Fibroblast of villous mesenchyme (primary cell): Measurements from ENCODE around the gene WDR82. TPM values are rescaled to one million over a fixed set of nuclear protein-coding genes. Genes with fewer than 3 reads are reported as not detected.

Source experiments
- DNase-seq: peaks from one replicate; pipeline ENCODE4 v3.0.0-alpha.2; 2010; ENCODE audit warnings: low read depth
- H3K4me3 ChIP-seq: 2 replicates; pipeline ENCODE4 v1.5.1; 2011; ENCODE audit warnings: low read depth, mild to moderate bottlenecking, low read length
- CTCF ChIP-seq: IDR thresholded peaks from 2 replicates; pipeline ENCODE4 v1.5.1; 2012; ENCODE audit warnings: low read depth, mild to moderate bottlenecking, low read length; ENCODE audit not compliant: insufficient read depth
- total RNA-seq: library from RNA; depleted of rRNA; stranded (reverse); fragments of >200 nt; gene quantifications from 2 replicates; pipeline ENCODE4 v1.2.3, GENCODE V29; 2012

The WDR82 gene
- total RNA-seq, 1 donor, result 68.2 TPM

- TF ChIP-seq CTCF, result no peak
- DNase-seq, result no peak
- no peak overlapping the region for H3K4me3 ChIP-seq
These were observed 44.0 kb upstream of the WDR82 start for GRCh38 chr3:52322466-52322865.

GRCh38 chr3:52321481-52321880 lies 43.0 kb upstream of the WDR82 start:
- no peak for DNase-seq
- no peak overlapping the region for H3K4me3 ChIP-seq
- TF ChIP-seq CTCF, result no peak

- TF ChIP-seq CTCF, result no peak
- no peak overlapping the region for H3K4me3 ChIP-seq
- DNase-seq, result no peak
These were observed 41.6 kb upstream of the WDR82 start for GRCh38 chr3:52319921-52320595.

- TF ChIP-seq CTCF, result no peak
- H3K4me3 ChIP-seq, result no peak overlapping the region
- no peak for DNase-seq
These were observed 39.9 kb upstream of the WDR82 start for GRCh38 chr3:52318186-52318816.

- no peak for TF ChIP-seq CTCF
- peak; percentile 32 for DNase-seq
- peak overlapping the region; percentile 55 for H3K4me3 ChIP-seq
These were observed 39.0 kb upstream of the WDR82 start for GRCh38 chr3:52317208-52318000.

GRCh38 chr3:52315977-52316764 lies 37.7 kb upstream of the WDR82 start, which contains the start of gene DNAH1:
Gene DNAH1 (plus strand): TSS chr3:52316319. CDS start chr3:52322443, 6,124 bp downstream.
- DNase-seq, result no peak
- H3K4me3 ChIP-seq, result no peak within 1 kb of the TSS
- TF ChIP-seq CTCF, result no peak
